Superior temporal gyrus (tissue), 1 donor: ENCODE data around the gene TTLL5.

Experiments used
- DNase-seq: peaks from one replicate; pipeline ENCODE4 v3.0.0-alpha.2; 2016; ENCODE audit errors: extremely low spot score

TTLL5 gene, protein sequence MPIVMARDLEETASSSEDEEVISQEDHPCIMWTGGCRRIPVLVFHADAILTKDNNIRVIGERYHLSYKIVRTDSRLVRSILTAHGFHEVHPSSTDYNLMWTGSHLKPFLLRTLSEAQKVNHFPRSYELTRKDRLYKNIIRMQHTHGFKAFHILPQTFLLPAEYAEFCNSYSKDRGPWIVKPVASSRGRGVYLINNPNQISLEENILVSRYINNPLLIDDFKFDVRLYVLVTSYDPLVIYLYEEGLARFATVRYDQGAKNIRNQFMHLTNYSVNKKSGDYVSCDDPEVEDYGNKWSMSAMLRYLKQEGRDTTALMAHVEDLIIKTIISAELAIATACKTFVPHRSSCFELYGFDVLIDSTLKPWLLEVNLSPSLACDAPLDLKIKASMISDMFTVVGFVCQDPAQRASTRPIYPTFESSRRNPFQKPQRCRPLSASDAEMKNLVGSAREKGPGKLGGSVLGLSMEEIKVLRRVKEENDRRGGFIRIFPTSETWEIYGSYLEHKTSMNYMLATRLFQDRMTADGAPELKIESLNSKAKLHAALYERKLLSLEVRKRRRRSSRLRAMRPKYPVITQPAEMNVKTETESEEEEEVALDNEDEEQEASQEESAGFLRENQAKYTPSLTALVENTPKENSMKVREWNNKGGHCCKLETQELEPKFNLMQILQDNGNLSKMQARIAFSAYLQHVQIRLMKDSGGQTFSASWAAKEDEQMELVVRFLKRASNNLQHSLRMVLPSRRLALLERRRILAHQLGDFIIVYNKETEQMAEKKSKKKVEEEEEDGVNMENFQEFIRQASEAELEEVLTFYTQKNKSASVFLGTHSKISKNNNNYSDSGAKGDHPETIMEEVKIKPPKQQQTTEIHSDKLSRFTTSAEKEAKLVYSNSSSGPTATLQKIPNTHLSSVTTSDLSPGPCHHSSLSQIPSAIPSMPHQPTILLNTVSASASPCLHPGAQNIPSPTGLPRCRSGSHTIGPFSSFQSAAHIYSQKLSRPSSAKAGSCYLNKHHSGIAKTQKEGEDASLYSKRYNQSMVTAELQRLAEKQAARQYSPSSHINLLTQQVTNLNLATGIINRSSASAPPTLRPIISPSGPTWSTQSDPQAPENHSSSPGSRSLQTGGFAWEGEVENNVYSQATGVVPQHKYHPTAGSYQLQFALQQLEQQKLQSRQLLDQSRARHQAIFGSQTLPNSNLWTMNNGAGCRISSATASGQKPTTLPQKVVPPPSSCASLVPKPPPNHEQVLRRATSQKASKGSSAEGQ (N-terminal part only)

DNA sequence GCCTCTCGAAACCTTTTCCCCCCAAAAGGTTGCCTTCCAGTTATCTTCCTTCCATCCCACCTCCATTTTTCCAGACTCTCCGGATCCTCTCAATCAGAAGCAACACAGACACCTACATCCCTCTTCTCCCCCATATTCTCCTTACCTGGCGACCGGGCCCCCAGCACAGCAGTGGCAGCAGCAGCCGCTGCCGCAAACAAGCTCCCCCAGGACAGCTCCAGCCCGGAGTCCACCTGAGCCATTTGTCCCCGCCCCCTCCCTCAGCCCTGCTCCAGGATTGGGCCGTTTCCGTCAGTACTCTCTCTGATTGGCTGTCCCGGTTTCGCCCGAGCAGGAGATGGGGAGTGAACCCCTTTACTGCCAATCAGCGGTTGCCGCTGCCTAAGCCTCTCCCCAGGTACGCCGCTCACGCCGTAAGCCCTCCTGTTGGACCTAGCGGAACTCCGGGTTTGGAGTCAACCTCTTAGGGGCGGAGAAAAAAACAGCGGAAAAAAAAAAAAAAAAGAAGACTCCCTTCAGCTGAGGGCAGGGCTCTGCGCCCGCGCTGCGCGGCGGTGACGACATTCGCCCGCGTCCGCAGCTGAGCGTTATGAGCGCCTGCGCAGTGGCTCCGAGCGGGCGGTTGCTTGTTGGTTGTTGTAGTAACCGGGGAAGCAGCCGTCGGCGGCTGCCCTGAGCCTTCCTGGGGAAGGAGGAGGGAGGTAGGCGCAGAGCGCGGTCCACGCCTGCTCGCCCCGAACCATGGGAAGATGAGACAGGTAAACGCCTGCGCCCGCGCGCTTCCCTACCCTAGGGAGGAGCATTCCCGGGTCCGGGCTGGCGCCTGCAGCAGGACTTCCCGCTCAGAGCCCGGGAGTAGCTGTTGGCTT, at the start of gene TTLL5, which contains the start of gene ERG28:
Gene TTLL5 (plus strand): TSS at position 617 of the 869 bp plus-strand sequence. CDS start 1,904 bp downstream, outside the sequence.
Gene ERG28 (minus strand): TSS at position 247 of the 869 bp plus-strand sequence. CDS start 3,374 bp downstream, outside the sequence.
- DNase-seq: peak; percentile 96

DNA sequence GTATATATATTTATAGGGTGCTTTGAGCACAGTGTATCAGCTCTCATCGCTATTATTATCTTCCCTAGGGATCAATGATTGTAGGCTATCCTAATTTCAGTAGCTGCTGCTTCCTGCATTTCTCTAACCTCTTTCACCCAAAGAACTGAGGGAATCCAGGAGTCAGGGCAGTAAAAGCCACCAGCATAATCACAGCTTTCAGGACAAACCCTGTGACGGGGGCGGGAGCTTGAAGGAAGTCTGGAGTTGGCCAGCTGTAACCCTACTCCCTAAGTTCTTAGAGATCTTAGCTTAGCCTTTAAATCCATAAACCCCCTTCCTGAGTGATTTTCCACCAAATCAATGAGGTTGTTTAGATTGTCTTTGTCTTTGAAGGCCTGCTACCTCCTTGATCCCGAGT, 48.9 kb upstream of the TTLL5 start:
- DNase-seq: no peak

DNA sequence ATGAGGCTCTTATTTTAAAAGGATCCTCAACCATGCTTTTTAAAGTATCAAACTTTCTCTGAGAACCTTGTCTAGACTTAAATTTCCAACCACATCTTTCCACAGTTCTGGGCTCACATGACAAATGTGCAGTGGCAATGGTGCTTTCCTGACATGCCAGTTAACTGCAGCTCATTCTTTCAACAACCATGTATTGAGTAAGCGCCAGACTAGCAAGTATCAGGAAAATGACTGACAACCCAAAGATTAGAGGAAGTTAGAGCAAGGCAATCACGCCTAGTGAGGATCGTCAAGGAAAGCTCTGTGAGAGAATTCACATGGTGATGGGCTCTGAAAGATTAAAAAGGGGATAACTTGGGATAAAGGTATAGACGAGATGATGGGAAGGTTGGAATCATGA, 46.9 kb upstream of the TTLL5 start:
- DNase-seq: no peak

DNA sequence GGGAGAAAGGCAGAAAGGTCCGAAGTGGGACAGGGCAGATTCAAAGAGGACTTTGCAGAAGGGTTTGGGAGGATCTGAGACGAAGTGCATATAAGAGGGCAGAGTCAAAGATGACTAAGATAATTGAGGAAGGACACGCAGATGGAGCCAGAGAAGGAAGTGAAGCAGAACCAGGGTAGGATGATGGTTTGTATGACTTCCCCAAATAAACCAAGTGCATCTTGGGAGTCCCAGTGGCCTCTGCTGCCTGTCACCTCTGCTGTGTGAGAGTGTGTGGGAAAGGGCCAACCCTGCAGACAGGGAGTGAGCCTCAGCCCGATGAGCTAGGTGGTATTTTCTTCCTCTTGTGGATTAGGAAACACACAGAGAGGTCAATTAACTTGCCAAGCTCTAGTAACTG, 45.8 kb upstream of the TTLL5 start:
- DNase-seq: peak; percentile 20

DNA sequence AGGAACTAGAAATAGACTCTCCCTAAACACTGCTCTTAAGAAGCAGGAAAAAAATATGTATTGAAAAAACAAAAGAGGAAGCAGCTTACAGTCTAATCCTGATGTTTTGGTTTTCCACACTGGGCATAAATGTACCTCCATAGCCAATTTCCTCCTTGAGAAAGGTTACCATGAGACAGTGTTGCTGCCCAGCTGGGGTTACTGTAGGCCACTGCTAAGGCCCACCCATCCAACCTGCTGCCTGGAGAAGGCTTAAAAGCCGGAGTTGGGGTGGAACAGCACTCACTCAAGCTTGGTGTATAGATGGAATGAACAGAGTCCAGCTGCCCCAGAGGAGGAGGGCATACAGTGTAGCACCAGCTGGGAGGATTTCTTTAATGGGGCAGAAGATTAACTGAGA, 41.5 kb upstream of the TTLL5 start:
- no peak for DNase-seq

DNA sequence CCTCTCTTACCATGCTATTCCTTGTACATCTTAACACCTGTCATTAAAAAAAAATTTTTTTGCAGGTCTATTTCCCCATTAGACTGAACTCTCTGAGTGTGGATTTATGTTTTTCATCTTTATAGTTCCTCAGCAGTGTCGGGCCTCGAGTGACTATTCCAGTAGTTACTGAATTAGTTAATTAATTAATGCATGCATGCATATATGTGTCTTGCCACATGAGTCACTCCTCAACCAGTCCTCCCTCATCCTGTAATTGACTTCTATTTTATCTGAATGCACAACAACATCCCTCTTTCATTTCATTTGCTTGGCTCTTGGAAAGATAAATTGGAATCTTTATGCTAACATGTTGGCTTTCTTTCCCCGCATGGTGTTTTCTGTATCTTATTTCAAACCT, 36.0 kb upstream of the TTLL5 start:
- DNase-seq: no peak

DNA sequence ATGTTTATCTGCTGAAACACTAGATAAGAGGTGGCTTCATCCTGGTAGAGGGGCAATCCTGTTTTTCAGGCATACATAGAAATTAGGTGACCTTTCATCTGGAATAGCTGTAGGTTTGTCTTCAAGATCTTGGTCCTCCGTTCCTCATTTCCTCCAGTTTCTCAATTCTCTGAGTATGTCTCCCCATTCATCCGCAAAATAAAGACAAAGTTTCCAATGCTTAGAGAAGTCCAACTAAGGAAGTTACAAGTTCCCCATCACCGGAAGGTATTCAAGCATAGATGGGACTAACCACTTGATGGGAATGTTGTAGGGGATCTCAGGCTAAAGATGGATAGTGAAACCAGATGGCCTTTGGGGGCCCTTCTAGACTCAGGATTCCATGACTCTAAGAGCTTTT, 34.6 kb upstream of the TTLL5 start:
- DNase-seq: no peak

DNA sequence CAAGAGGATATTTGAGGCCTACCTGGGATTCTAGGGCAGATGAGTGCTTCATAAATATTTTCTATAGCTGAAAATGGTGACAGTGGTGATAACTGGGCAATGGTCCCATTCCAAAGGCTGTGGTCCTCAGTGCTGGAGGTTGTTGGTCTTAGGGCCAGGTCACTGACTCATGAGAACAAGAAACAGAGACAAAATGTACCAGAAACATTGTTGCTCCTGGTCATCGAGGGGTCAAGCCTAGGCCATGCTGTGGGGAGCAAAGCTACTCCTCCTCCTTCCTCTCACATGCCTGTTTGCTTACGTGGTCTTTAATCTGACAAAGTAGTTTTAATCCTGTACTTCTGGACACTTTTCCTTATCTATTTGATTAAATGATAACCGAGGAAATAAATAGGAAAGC, 34.2 kb upstream of the TTLL5 start:
- DNase-seq: no peak

DNA sequence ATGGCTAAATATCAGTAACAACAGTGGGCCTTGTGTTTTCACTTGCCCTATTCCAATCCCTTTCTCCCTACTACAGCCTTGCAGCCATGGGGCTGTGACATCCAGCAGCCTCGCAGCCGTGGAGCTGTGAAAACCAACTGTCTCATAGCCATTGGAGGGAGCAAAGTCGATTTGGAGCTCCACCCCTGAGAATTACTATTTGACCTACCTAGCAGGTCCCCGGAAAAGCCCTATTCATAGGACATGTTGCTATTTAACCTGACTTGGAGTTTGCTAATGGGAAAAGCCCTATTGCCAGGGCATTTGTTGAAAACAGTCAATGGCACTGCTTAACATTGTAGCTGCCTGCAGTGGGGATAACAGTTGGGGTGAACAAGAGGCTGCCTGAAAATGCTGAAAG, 33.6 kb upstream of the TTLL5 start:
- no peak for DNase-seq

DNA sequence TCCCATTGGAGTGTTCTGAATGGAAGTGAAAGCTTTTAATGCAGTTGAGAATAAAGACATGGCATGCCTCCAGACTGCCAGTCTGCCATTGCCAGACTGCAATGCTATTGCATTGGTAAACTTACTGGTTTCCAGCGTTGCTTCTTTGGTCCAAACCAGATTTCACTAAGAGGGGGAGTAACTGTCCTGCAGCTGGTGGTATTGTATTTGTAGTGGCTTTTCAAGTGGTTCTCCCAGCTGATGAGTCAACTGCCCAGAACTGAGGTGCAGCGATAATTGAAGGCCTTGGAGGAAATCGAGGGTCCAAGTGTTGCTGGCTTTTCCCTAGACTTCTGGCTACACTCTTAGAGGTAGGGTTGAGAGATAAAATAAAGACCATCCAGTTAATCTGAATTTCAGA, 32.2 kb upstream of the TTLL5 start:
- no peak for DNase-seq

DNA sequence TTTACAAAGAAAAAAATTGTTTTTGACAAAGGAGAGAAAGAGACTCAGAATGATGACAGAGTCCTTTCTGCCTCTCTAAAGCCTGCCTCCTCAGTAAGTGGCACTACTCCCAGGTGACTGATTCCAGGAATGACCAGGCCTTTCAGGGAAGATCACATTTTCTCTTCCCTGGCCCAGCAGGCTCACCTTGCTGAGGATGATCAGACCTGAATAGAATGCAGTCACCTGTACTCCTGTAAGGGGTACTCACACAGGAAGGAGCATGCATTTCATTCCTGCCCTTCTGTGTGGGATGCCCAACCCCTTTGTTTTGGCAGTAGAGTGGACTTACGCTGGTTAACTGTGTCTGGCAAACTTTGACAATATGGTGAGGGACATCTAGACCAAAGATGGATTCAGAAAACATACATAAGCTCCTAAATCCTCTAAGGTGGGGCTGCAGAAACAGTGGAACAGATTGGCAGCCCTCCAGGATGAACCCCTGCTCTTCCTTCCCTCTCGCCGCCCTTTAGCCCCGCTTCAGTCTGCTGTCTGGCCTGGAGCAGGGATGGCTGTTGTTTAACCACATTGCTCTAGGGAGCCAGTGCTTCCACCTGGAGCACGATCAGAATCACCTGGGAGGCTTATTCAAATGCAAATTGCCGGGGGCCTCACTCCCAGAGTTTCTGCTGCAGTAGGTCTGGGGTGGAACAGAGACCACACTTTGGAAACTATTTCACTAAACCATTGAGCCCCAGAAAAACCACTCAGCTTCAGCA, 30.2 kb upstream of the TTLL5 start:
- no peak for DNase-seq

DNA sequence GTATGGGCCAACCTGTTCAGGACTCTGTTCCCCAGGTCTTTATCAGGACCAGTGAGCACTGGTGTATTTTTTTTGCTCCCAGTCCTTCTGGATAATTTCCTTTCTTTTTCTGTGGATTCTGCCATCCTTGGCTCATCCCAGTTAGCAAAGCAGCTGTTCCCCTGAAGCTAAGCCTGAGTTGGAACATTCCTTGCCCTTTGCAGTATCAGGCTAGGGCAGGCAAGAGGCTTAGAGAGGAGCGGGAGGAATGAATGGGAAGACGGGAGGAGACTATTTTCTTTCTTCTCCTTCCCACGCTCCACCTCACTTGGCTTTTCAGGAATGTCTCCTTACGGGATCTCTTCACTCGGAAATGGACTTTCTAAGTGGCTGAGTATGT, 29.6 kb upstream of the TTLL5 start:
- no peak for DNase-seq

DNA sequence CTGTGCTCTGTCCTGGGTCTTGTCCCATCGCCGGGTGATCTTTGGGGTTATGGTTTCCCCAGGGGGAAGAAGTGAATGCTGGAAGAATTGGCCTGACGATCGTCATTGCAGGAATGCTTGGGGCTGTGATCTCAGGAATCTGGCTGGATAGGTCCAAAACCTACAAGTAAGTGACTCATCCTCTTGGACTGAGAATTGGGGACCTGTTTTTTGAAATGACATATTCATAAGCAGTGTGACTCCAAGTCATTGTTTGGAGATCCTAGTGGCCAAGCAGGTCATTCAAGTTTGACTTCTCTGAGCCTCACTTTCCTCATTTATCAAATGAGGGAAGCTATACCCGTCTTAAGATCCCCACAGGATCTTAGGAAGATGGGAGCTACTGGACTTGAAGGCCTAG, 26.2 kb upstream of the TTLL5 start:
- no peak for DNase-seq

DNA sequence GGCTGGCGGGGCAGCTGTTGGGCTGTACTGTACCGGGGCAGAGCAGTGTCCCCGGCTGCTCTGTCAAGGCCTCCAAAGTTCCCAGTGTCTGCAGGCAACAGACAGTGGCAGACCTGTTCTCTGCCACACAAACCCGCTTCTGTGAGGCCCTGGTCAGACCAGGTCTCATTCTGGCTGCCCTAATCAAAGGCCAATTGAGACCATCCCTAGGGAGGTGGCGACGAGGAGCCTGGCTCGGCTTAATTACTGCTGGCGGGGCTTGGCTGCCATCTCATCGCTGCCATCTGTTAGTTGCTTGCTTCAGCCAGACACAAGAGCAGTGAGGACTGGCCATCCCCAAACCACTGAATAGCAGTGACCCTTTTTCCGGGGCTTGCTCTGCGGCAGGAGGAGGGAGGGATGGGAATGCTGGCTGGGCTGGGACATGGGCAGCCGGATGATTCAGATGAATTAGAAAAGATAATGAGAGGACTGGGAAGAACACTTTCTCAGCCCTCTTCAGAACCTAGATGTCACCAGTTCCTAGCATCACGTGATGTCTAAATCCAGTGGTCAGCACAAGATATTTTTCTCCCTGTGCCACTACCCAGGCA, 24.9 kb upstream of the TTLL5 start:
- DNase-seq: peak; percentile 20

DNA sequence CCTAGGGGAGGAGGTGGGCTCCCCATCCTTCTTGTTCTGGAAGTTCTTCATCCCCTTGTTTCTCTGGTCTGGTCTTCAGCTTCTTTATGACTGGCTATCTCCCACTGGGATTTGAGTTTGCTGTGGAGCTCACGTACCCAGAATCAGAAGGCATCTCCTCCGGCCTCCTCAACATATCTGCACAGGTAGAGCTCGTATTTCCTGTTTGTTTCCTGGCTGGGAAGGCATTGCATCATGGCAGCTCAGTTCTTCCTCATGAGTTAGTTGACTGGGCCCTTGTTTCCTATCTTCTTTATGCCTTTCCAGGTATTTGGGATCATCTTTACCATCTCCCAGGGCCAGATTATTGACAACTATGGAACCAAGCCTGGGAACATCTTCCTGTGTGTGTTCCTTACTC, 20.2 kb upstream of the TTLL5 start:
- no peak for DNase-seq

DNA sequence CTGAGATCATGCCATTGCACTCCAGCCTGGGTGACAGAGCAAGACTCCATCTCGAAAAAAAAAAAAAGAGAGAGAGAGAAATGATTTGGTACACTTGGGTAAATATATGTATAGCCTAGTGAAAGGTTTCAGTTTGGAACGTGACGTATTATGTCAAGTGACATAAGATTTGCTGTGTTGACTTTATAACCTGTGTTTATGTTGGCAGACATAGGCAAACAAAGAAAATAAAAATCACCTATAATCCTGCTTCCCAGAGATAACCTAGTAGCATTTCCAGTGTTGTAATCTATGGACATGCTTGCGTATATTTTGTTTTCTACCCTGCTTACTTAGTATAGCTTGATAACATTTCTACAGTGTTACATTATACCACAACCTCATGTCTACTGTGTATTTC, 17.1 kb upstream of the TTLL5 start:
- no peak for DNase-seq

DNA sequence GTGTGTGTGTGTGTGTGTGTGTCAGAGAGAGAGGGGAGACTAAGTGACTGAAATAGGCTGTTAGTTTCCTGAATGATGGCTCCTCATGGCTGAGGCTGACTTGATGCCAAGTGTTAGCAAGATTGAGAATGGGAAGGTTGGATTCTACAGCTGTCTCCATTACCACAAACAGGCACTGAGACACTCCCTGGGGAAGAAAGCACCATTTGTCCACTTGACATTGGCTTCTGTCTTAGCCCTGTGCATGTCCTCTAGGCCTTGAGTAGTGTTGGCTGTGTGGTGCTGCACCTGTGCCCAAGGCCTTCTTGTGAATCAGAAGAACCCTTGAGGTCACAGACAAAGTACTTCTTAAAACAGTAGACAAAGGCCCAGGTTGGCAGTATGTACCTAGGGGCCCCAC, 16.0 kb upstream of the TTLL5 start:
- no peak for DNase-seq

DNA sequence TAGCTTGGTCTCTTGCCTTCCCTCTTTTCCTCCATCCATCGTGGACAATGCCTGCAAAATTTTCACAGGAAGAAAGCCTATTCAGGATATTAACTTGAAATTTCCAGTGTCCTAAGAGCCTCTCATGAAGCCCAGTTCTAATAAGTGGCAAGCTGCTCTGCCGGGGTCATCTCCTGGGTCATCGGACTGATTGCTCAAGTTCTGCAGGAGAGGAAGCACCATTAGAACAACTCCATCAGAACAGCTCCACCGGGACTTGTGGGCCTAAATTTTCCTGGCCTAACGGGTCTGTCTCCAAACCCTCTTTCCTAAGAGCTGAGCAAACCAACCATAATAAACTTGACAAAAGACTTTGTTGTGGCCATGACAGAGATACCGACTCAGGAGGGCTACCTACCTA, 14.3 kb upstream of the TTLL5 start:
- no peak for DNase-seq

DNA sequence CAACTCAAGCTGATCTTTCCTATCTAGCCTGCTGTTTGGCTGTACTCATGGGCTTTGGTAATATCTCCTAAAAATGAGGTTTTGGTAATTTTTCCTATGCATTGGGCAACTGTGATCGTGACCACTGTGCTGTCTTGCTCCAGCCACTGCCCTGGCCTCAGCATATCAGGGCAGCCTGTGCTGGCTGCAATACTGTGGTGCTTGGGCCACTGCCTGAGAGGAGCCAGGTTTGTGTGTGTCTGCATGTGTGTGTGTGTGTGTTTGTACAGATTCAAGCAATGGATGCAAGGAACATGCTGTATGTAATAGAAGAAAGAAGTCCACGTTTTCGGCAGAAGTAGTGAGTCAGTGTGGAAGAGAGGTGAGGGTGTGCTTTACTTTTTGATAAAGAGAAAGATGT, 13.4 kb upstream of the TTLL5 start:
- no peak for DNase-seq
